HCT116 (cell line): ENCODE data around the gene SRRD. TPM values are rescaled to one million over a fixed set of nuclear protein-coding genes. Genes with fewer than 3 reads are reported as not detected.

ENCODE experiments used
- ATAC-seq: fragments of 200-7000 bp; cut with Tn5 transposase; 2 replicates; pipeline ENCODE4 v1.9.1; 2020; ENCODE audit warnings: mild to moderate bottlenecking, moderate library complexity
- BruUV-seq: library from RNA; stranded (reverse); fragments of 400-500 nt; replicated peaks from 2 replicates; lab custom pipeline; 2021; lab: Mats Ljungman, UMichigan
- CTCF ChIA-PET: fragments of 300-600 bp; sonication (Branson Sonifier 250); formaldehyde crosslinking; loops from one replicate; lab custom pipeline; 2021; ENCODE audit warnings: antibody characterized with exemption; lab: Charles Lee
- POLR2A ChIA-PET: fragments of 300-600, 350-600 bp; sonication (Branson Sonifier 250); formaldehyde crosslinking; loops from one replicate; lab custom pipeline; 2021; ENCODE audit warnings: antibody characterized with exemption; lab: Charles Lee
- RAD21 ChIA-PET, 2 experiments: fragments of 300-600 bp; sonication (Branson Sonifier 250); formaldehyde crosslinking; loops; one replicate each; lab custom pipeline; 2023; ENCODE audit warnings: low total read pairs in 2 of 2; ENCODE audit not compliant: uncharacterized antibody in 2 of 2, unreplicated experiment in 2 of 2, low non-redundant PET in 1 of 2; lab: Charles Lee
- DNase-seq: peaks from one replicate; pipeline ENCODE4 v3.0.0-alpha.2; 2010; ENCODE audit warnings: low read depth, low spot score
- H2AFZ ChIP-seq: fragments of 200-600 bp; shearing (Covaris generic), sonication (generic); 2 replicates; pipeline ENCODE4 v1.6.1; 2017; ENCODE audit warnings: low read depth, mixed run types, mixed read lengths, antibody characterized with exemption, low read length; ENCODE audit not compliant: poor library complexity, severe bottlenecking
- H3K27ac ChIP-seq: 2 replicates; pipeline ENCODE4 v1.5.1; 2012; ENCODE audit warnings: low read depth, low read length
- H3K27me3 ChIP-seq: fragments of 200-600 bp; sonication (generic); 2 replicates; pipeline ENCODE4 v1.6.1; 2016; ENCODE audit warnings: mixed run types, low read length, mixed read lengths; ENCODE audit not compliant: insufficient read depth
- H3K36me3 ChIP-seq, 2 experiments: fragments of 200-500 bp in 1 of 2; fragments of 200-600 bp in 1 of 2; sonication (Bioruptor generic) in 1 of 2; sonication (generic) in 1 of 2; 2 replicates each; pipeline versions ENCODE4 v1.5.1 to v1.6.1; 2014 to 2016; ENCODE audit warnings: low read length in 2 of 2, inconsistent platforms in 1 of 2, mixed read lengths in 1 of 2, mixed run types in 1 of 2; ENCODE audit not compliant: insufficient read depth in 2 of 2, control insufficient read depth in 1 of 2
- H3K4me1 ChIP-seq, 2 experiments: fragments of 200-600 bp in 1 of 2; sonication (generic) in 1 of 2; 2 replicates each; pipeline versions ENCODE4 v1.5.1 to v1.6.1; 2012 to 2017; ENCODE audit warnings: low read length in 2 of 2, inconsistent platforms in 1 of 2, mild to moderate bottlenecking in 1 of 2, mixed read lengths in 1 of 2, mixed run types in 1 of 2, moderate library complexity in 1 of 2; ENCODE audit not compliant: insufficient read depth in 2 of 2, control insufficient read depth in 1 of 2
- H3K4me2 ChIP-seq: fragments of 200-600 bp; sonication (generic); 2 replicates; pipeline ENCODE4 v1.6.1; 2017; ENCODE audit warnings: mixed run types, low read length, mixed read lengths
- H3K4me3 ChIP-seq, 2 experiments: fragments of 200-600 bp in 1 of 2; sonication (generic) in 1 of 2; replicated peaks in 1 of 2; 2 replicates each; pipeline ENCODE4 v1.5.1; 2011 to 2016; ENCODE audit warnings: low read length in 2 of 2, control low read depth in 1 of 2, low read depth in 1 of 2, mild to moderate bottlenecking in 1 of 2, mixed read lengths in 1 of 2, mixed run types in 1 of 2
- H3K79me2 ChIP-seq: fragments of 200-600 bp; sonication (generic); 2 replicates; pipeline ENCODE4 v1.6.1; 2017; ENCODE audit warnings: mild to moderate bottlenecking, mixed run types, low read length, moderate library complexity, mixed read lengths; ENCODE audit not compliant: insufficient read depth
- H3K9ac ChIP-seq: fragments of 200-600 bp; sonication (generic); 2 replicates; pipeline ENCODE4 v1.6.1; 2016; ENCODE audit warnings: low read length, mixed read lengths
- H3K9me2 ChIP-seq: fragments of 200-600 bp; sonication (generic), shearing (Covaris generic); 2 replicates; pipeline ENCODE4 v1.6.1; 2017; ENCODE audit warnings: mixed run types, mild to moderate bottlenecking, moderate library complexity; ENCODE audit not compliant: insufficient read depth
- H3K9me3 ChIP-seq, 2 experiments: fragments of 200-500 bp in 1 of 2; fragments of 200-600 bp in 1 of 2; sonication (Bioruptor generic) in 1 of 2; sonication (generic) in 1 of 2; 2 replicates each; pipeline ENCODE4 v1.6.1; 2014 to 2017; ENCODE audit warnings: low read length in 2 of 2, mixed read lengths in 2 of 2, inconsistent platforms in 1 of 2, low read depth in 1 of 2, mild to moderate bottlenecking in 1 of 2, mixed run types in 1 of 2, moderate library complexity in 1 of 2; ENCODE audit not compliant: control insufficient read depth in 1 of 2, insufficient read depth in 1 of 2
- H4K20me1 ChIP-seq: fragments of 200-600 bp; sonication (generic), shearing (Covaris generic); 2 replicates; pipeline ENCODE4 v1.6.1; 2017; ENCODE audit warnings: mixed run types, mild to moderate bottlenecking, moderate library complexity; ENCODE audit not compliant: insufficient read depth
- CBX3 ChIP-seq: IDR thresholded peaks from 2 replicates; pipeline ENCODE4 v1.6.1; 2012; ENCODE audit warnings: low read depth
- CEBPB ChIP-seq: IDR thresholded peaks from 2 replicates; pipeline ENCODE4 v1.6.1; 2012; ENCODE audit warnings: low read depth
- ELF1 ChIP-seq: IDR thresholded peaks from 2 replicates; pipeline ENCODE4 v1.6.1; 2012; ENCODE audit warnings: low read depth, borderline replicate concordance
- EZH2 ChIP-seq: fragments of 200-600 bp; sonication (generic); IDR thresholded peaks from 2 replicates; pipeline ENCODE4 v1.6.1; 2017; ENCODE audit warnings: antibody characterized with exemption, mixed run types
- EZH2phosphoT487 ChIP-seq: fragments of 200-600 bp; IDR thresholded peaks from 2 replicates; pipeline ENCODE4 v1.6.1; 2018; ENCODE audit warnings: antibody characterized with exemption, borderline replicate concordance
- FOSL1 ChIP-seq: IDR thresholded peaks from 2 replicates; pipeline ENCODE4 v1.6.1; 2012; ENCODE audit warnings: low read depth
- JUND ChIP-seq: IDR thresholded peaks from 2 replicates; pipeline ENCODE4 v1.6.1; 2012
- POLR2A ChIP-seq: IDR thresholded peaks from 2 replicates; pipeline ENCODE4 v1.7.0; 2011; ENCODE audit warnings: borderline replicate concordance; ENCODE audit not compliant: insufficient read depth, insufficient read length; ENCODE audit errors: extremely low read depth
- RAD21 ChIP-seq: IDR thresholded peaks from 2 replicates; pipeline ENCODE4 v1.6.1; 2012; ENCODE audit warnings: low read depth, mild to moderate bottlenecking
- SIN3A ChIP-seq: IDR thresholded peaks from 2 replicates; pipeline ENCODE4 v1.6.1; 2012; ENCODE audit warnings: low read depth
- TCF7L2 ChIP-seq: IDR thresholded peaks from 2 replicates; pipeline ENCODE4 v1.7.0; 2011; ENCODE audit warnings: borderline replicate concordance, inconsistent platforms; ENCODE audit not compliant: insufficient read depth, insufficient read length; ENCODE audit errors: extremely low read depth
- ZNF274 ChIP-seq: fragments of 200-500 bp; sonication (Bioruptor generic); IDR thresholded peaks from 2 replicates; pipeline ENCODE4 v1.6.1; 2014; ENCODE audit warnings: mild to moderate bottlenecking, low read depth, low read length, inconsistent platforms
- intact Hi-C: fragments of 100-400 bp; cut with micrococcal nuclease; formaldehyde crosslinking; loops from 2 replicates; pipeline ENCODE4 v1.10.0; 2022
- total RNA-seq: library from RNA; stranded (reverse); gene quantifications from one replicate; pipeline ENCODE4 v1.2.1, GENCODE V29; 2021; ENCODE audit not compliant: unreplicated experiment
- TF ChIP-seq, protein P1 (sequence below): IDR thresholded peaks from 2 replicates; pipeline ENCODE4 v1.6.1; 2011; ENCODE audit warnings: mild to moderate bottlenecking, low read length, moderate library complexity; ENCODE audit not compliant: insufficient replicate concordance; ENCODE audit errors: extremely low read depth
- TF ChIP-seq, protein P2 (sequence below): IDR thresholded peaks from 2 replicates; pipeline ENCODE4 v1.6.1; 2012
- TF ChIP-seq, protein P3 (sequence below), 3 experiments: fragments of 200-600 bp in 1 of 3; sonication (generic) in 1 of 3; IDR thresholded peaks in 2 of 3; conservative IDR thresholded peaks in 1 of 3; 2 replicates each; pipeline ENCODE4 v1.5.1; 2012 to 2017; ENCODE audit warnings: low read depth in 2 of 3, low read length in 2 of 3, antibody characterized with exemption in 1 of 3, borderline replicate concordance in 1 of 3, control low read depth in 1 of 3, mild to moderate bottlenecking in 1 of 3, mixed read lengths in 1 of 3, mixed run types in 1 of 3, moderate library complexity in 1 of 3; ENCODE audit not compliant: insufficient read depth in 1 of 3

The SRRD gene
- total RNA-seq, 1 experiment from 2014 or later: 30.4 TPM

DNA sequence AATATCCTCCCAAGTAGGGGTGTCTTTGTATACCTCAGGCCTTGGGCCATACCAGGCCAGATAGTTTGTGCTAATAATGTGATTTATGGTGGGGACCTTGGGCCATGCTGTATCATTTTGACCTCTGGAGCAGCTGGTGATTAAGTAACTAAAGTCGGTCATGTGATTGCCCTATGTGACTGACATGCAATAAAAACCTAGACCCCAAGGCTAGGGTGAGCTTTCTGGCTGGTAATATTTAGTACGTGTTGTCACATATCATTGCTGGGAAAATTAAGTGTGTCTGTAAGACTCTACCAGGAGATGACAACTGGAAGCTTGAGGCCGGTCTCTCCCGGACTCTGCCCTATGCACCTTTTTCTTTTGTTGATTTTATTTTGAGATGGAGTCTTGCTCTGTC lies 41.2 kb downstream of the SRRD start (continued):
- TF ChIP-seq, protein P1, sequence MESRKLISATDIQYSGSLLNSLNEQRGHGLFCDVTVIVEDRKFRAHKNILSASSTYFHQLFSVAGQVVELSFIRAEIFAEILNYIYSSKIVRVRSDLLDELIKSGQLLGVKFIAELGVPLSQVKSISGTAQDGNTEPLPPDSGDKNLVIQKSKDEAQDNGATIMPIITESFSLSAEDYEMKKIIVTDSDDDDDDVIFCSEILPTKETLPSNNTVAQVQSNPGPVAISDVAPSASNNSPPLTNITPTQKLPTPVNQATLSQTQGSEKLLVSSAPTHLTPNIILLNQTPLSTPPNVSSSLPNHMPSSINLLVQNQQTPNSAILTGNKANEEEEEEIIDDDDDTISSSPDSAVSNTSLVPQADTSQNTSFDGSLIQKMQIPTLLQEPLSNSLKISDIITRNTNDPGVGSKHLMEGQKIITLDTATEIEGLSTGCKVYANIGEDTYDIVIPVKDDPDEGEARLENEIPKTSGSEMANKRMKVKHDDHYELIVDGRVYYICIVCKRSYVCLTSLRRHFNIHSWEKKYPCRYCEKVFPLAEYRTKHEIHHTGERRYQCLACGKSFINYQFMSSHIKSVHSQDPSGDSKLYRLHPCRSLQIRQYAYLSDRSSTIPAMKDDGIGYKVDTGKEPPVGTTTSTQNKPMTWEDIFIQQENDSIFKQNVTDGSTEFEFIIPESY: no peak
- no peak for TF ChIP-seq ZNF274
- no peak for TF ChIP-seq EZH2phosphoT487
- no peak for TF ChIP-seq TCF7L2
- no peak for TF ChIP-seq ELF1
- TF ChIP-seq, protein P2, sequence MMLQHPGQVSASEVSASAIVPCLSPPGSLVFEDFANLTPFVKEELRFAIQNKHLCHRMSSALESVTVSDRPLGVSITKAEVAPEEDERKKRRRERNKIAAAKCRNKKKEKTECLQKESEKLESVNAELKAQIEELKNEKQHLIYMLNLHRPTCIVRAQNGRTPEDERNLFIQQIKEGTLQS: no peak

DNA sequence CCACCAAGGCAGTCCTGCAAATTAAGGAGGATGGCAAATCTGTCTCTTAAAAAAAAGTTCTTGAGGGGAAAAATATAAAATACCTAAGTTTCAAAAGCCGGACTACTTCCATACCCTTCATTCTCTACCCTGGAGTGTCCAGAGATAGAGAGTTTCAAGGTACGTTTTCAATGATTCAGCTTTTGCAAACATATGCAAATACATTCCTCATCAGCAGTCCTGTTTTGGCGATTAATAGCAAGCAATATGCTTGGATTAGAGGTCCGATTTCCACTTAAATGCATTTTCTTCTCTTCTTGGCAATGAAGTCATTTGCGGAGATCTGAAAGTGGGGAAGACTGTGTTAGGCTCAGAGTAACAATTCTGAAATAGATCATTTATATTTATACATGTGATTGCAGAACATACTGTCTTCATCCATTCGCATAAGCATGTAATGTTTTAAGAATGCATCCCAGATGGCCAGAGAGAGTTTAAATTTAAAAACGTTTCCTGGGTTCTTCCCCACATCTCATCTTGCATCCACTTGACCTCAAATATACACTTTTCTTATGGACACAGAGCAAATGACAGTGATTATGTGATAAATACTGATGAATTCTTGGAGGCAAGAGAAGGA lies 42.4 kb downstream of the SRRD start:
- Histone ChIP-seq H3K4me1 (no peaks in the 10 kb centered on the region), H4K20me1 (no peaks in the 10 kb centered on the region), H3K27ac (no peak overlapping the region), H3K36me3 (peaks cover 0 to 2% of the 10 kb centered on the region in 2 experiments; a peak in 1 of 4 replicates), H3K4me2 (no peak overlapping the region), H2AFZ (no peak overlapping the region), H3K9ac (no peak overlapping the region), H3K27me3 (no peaks in the 10 kb centered on the region), H3K9me2 (no peaks in the 10 kb centered on the region), H3K9me3 (no peaks in the 10 kb centered on the region), H3K4me3 (no peak overlapping the region), H3K79me2 (no peaks in the 10 kb centered on the region)
- CTCF ChIA-PET: no interaction called here
- POLR2A ChIA-PET: no interaction called here
- RAD21 ChIA-PET: no interaction called here
- no TSS peak for BruUV-seq
- no peak for ATAC-seq
- TF ChIP-seq SIN3A (no peak), CBX3 (no peak), RAD21 (no peak), CEBPB (no peak), EZH2 (no peak), POLR2A (no peak), FOSL1 (no peak), JUND (no peak)
- TF ChIP-seq, protein P3, sequence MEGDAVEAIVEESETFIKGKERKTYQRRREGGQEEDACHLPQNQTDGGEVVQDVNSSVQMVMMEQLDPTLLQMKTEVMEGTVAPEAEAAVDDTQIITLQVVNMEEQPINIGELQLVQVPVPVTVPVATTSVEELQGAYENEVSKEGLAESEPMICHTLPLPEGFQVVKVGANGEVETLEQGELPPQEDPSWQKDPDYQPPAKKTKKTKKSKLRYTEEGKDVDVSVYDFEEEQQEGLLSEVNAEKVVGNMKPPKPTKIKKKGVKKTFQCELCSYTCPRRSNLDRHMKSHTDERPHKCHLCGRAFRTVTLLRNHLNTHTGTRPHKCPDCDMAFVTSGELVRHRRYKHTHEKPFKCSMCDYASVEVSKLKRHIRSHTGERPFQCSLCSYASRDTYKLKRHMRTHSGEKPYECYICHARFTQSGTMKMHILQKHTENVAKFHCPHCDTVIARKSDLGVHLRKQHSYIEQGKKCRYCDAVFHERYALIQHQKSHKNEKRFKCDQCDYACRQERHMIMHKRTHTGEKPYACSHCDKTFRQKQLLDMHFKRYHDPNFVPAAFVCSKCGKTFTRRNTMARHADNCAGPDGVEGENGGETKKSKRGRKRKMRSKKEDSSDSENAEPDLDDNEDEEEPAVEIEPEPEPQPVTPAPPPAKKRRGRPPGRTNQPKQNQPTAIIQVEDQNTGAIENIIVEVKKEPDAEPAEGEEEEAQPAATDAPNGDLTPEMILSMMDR (IDR thresholded peaks at IDR 0.05 in 2 of 3, conservative IDR thresholded peaks at IDR 0.05 in 1 of 3; ENCODE audit: borderline replicate concordance in 1 of 3, insufficient read depth in 1 of 3, low read depth in 2 of 3, low read length in 2 of 3): no peak
- intact Hi-C loops: no loop called here
- DNase-seq: no peak
